Measurements from ENCODE around the gene ITGA2. TPM values are rescaled to one million over a fixed set of nuclear protein-coding genes. Genes with fewer than 3 reads are reported as not detected.

ITGA2 gene
- total and polyA plus RNA-seq, 2 of the 8 experiments (the other 6 are each of a cell fraction or from before 2014, with no cell fraction given): 1.4 to 7.7 TPM

GRCh38 chr5:52945040-52945439 is 44.1 kb upstream of the ITGA2 start:
- Histone ChIP-seq H3K27me3 (replicated peaks in 1 of 4; ENCODE audit: control insufficient read depth in 3 of 4, extremely low read depth in 1 of 4, insufficient read depth in 3 of 4, low read length in 3 of 4) (no peaks in the 10 kb centered on the region), H3K4ac (replicated peaks; ENCODE audit: insufficient read length, low read depth, low read length) (no peak overlapping the region), H3K4me2 (ENCODE audit: insufficient read depth in 1 of 2, low read depth in 2 of 2, low read length in 2 of 2) (no peak overlapping the region), H3K79me2 (ENCODE audit: control insufficient read depth in 1 of 2, insufficient read depth in 2 of 2, low read length in 2 of 2) (no peaks in the 10 kb centered on the region), H3K4me3 (ENCODE audit: extremely low read depth in 1 of 4, insufficient read depth in 2 of 4, low read depth in 3 of 4, low read length in 4 of 4) (no peak overlapping the region), H3K4me1 (replicated peaks in 1 of 4; ENCODE audit: control insufficient read depth in 3 of 4, insufficient read depth in 4 of 4, low read length in 3 of 4) (no peaks in the 10 kb centered on the region), H2BK20ac (ENCODE audit: low read length) (no peak overlapping the region), H3K9ac (replicated peaks in 1 of 4; ENCODE audit: extremely low read depth in 1 of 4, low read depth in 3 of 4, low read length in 3 of 4) (no peak overlapping the region), H2AFZ (ENCODE audit: low read length) (no peak overlapping the region), H2BK5ac (ENCODE audit: low read depth, low read length) (no peak overlapping the region), H2AK5ac (ENCODE audit: low read depth, low read length) (no peak overlapping the region), H4K91ac (replicated peaks; ENCODE audit: insufficient read length, low read length) (no peak overlapping the region), H3K18ac (ENCODE audit: extremely low read depth, low read length) (no peak overlapping the region), H3K36me3 (ENCODE audit: control insufficient read depth in 2 of 4, insufficient read depth in 4 of 4, low read length in 3 of 4) (no peaks in the 10 kb centered on the region), H3K9me3 (ENCODE audit: insufficient read depth in 2 of 2, low read depth in 1 of 2, low read length in 1 of 2) (no peaks in the 10 kb centered on the region), H4K5ac (ENCODE audit: insufficient read length, low read depth, low read length) (no peak overlapping the region), H3K23ac (ENCODE audit: insufficient read length) (no peak overlapping the region), H2BK120ac (replicated peaks; ENCODE audit: low read depth, low read length) (no peak overlapping the region), H3K14ac (ENCODE audit: insufficient read length) (no peak overlapping the region), H4K20me1 (replicated peaks in 1 of 2; ENCODE audit: control insufficient read depth in 1 of 2, insufficient read depth in 2 of 2, low read length in 2 of 2) (no peaks in the 10 kb centered on the region), H3K27ac (ENCODE audit: low read depth, low read length) (no peak overlapping the region), H3K23me2 (ENCODE audit: low read depth, low read length) (no peaks in the 10 kb centered on the region), H4K8ac (ENCODE audit: extremely low read depth, insufficient read depth, low read length) (no peak overlapping the region), H2BK15ac (ENCODE audit: low read length) (no peak overlapping the region), H3K56ac (replicated peaks; ENCODE audit: insufficient read length, low read depth, low read length) (no peak overlapping the region), H2BK12ac (ENCODE audit: low read depth, low read length) (no peak overlapping the region), H3K79me1 (ENCODE audit: low read depth, low read length) (no peaks in the 10 kb centered on the region)
- 82% methylated on average over 4 of the region's 4 CpGs; no CpG with 5 or more reads in 1 of the 2 experiments for WGBS, 2 experiments (ENCODE audit: extremely low coverage in 1 of 2, insufficient coverage in 1 of 2, insufficient read length in 1 of 2, insufficient replicate concordance in 2 of 2, low coverage in 1 of 2, low lambda C conversion rate in 2 of 2, missing lambda C conversion rate in 1 of 2)
- DNase-seq (ENCODE audit: low read depth in 1 of 2, low spot score in 2 of 2) (no peak), FAIRE-seq (no peak)
- POLR2A ChIA-PET (ENCODE audit: partially characterized antibody): no interaction called here
- CTCF ChIA-PET (ENCODE audit: partially characterized antibody): interaction anchor here (0.6 to 1.5 kb wide), 5 partner anchors 44 to 152 kb away, joined by 3 to 5 read pairs (median 3); partner anchors contain the start of gene ITGA2
- TF ChIP-seq SP1 (IDR thresholded peaks at IDR 0.05; ENCODE audit: low read depth, low read length) (no peak), CBX8 (IDR thresholded peaks at IDR 0.05; ENCODE audit: borderline replicate concordance, low read depth, low read length) (no peak), E2F6 (IDR thresholded peaks at IDR 0.05) (no peak), KDM5A (IDR thresholded peaks at IDR 0.05; ENCODE audit: low read length) (no peak), POLR2AphosphoS5 (IDR thresholded peaks at IDR 0.05; ENCODE audit: low read depth, low read length) (no peak), FOSL1 (IDR thresholded peaks at IDR 0.05; ENCODE audit: insufficient read depth, low read depth, low read length) (no peak), EZH2 (IDR thresholded peaks at IDR 0.05; ENCODE audit: low read depth, low read length, severe bottlenecking) (no peak), BCL11A (IDR thresholded peaks at IDR 0.05; ENCODE audit: low read depth in 2 of 2, low read length in 2 of 2) (no peak), SIRT6 (IDR thresholded peaks at IDR 0.05; ENCODE audit: low read length) (no peak), CHD1 (IDR thresholded peaks at IDR 0.05; ENCODE audit: low read depth, low read length) (no peak), POLR2A (IDR thresholded peaks at IDR 0.05; ENCODE audit: control extremely low read depth in 1 of 2, low read depth in 2 of 2, low read length in 2 of 2) (no peak), CTCF (IDR thresholded peaks at IDR 0.05; ENCODE audit: control extremely low read depth in 1 of 3, insufficient read depth in 1 of 3, low read depth in 1 of 3, low read length in 3 of 3) (no peak)

All from H1 (cell line).